ENCODE measurements around the gene APLP1.

Gene APLP1

DNA sequence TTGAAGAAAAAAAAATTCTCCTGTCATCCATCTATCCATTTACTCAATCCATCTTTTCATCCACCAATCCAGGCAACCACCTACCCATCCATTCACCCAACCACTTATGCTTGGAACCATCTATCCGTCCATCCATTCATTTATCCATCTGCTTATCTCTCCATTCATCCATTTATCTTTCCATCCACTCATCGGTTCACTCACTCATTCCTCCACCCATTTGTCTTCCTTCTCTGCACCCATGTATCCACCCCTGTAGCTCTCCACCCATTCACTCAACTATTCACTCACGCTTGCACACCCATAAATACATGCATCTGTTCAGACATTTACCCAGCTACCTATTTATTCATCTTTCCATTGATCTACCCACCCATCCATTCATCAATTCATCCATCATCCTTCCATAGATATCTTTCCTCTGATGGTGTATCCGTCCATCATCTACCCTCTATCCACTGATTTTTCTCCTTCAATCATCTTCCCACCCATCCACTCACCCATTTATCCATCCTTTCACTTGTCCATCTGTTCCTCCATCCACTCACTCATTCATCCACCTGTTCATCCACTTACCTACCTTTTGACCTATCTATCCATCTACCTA lies 25.6 kb upstream of the APLP1 start:
- TF ChIP-seq CTCF (IDR thresholded peaks at IDR 0.05; ENCODE audit: insufficient read depth, low read length): no peak
- no peak for TF ChIP-seq REST (IDR thresholded peaks at IDR 0.05; ENCODE audit: insufficient replicate concordance, low read depth)
- TF ChIP-seq GABPA (IDR thresholded peaks at IDR 0.05; ENCODE audit: low read depth): no peak
- no peak for TF ChIP-seq POLR2AphosphoS5 (IDR thresholded peaks at IDR 0.05; ENCODE audit: low read depth)
- TF ChIP-seq SPI1 (IDR thresholded peaks at IDR 0.05; ENCODE audit: borderline replicate concordance, low read depth): no peak
- Histone ChIP-seq H3K27me3 (ENCODE audit: insufficient read depth, poor library complexity, severe bottlenecking) (peaks cover 34% of the 10 kb centered on the region), H3K27ac (replicated peaks) (no peak overlapping the region), H3K4me3 (replicated peaks; ENCODE audit: insufficient read depth, low read length) (no peak overlapping the region)
- no peak for DNase-seq (ENCODE audit: low read depth in 1 of 2, low spot score in 1 of 2)

DNA sequence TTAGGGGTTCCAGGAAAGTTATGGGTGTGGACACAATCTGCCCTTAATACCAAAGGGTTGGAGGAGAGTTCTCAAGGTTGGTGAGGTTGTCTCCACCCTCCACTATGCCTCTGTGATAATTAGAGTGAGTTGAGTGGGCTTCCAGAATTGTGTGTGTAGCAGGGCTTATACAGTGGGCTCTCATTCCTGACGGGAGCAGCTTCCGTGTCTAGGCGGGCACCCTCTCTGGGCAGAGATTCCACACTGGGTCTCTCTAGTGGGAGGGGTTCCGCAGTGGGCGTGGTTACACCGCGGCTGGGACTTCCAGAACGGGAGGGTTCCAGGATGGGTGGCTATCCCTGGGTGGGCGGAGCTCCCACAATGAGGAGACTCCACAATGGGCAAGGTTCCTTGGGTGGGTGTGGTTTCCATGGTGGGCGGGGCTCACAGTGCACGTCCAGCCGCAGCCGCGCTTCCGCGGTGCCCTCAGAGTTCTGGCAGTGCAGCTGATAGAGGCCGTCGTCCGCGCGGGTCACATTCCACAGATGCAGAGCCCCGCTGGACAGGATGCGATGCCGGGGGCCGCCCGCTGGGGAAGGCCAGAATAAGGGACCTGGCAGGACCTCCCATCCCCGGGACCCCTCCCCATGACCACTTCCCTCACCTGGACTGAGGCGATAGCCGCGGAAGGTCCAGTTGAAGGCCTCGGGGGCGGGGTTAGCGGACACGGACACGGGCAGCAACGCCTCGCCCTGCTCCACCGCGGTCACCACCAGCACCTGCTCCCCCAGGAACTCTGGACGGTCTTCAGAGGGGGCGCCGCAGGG lies 24.5 kb upstream of the APLP1 start:
- H3K27ac ChIP-seq (replicated peaks): no peak overlapping the region
- TF ChIP-seq SPI1 (IDR thresholded peaks at IDR 0.05; ENCODE audit: borderline replicate concordance, low read depth) (no peak), GABPA (IDR thresholded peaks at IDR 0.05; ENCODE audit: low read depth) (no peak), REST (IDR thresholded peaks at IDR 0.05; ENCODE audit: insufficient replicate concordance, low read depth) (no peak), CTCF (IDR thresholded peaks at IDR 0.05; ENCODE audit: insufficient read depth, low read length) (no peak)
- H3K4me3 ChIP-seq (replicated peaks; ENCODE audit: insufficient read depth, low read length): no peak overlapping the region
- DNase-seq (ENCODE audit: low read depth in 1 of 2, low spot score in 1 of 2): no peak
- H3K27me3 ChIP-seq (ENCODE audit: insufficient read depth, poor library complexity, severe bottlenecking): peaks cover 38% of the 10 kb centered on the region

DNA sequence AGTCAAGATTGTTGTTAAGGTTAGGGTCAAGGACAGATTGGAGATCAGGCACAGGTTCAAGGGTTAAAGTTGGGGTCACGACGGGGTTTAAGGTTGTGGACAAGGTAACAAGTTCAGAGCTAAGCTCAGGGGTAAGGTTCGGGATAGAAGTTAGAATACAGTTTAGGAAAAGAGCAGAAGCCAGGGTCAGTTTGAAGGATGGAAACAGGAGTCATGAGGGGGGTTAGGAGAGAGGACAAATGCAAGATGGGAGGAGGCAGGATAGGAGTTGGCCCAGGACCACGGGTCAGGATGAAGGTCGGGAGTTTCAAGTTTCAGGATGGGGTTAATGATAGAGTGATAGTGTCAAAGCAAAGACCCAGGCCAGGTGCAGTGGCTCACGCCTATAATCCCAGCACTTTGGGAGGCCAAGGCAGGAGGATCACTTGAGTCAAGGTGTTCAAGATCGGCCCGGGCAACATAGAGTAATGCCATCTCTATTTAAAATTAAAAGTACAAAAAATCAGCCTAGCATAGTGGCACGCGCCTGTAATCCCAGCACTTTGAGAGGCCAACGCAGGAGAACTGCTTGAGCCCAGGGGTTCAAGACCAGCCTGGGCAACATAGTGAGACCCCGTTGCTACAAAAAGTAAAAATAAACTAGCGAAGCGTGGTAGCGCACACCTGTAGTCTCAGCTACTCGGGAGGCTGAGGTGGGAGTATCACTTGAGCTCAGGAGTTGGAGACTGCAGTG lies 23.7 kb upstream of the APLP1 start:
- H3K4me3 ChIP-seq (replicated peaks; ENCODE audit: insufficient read depth, low read length): no peak overlapping the region

More for the DNA sequence above, 23.7 kb upstream of the APLP1 start:
- Histone ChIP-seq H3K27me3 (ENCODE audit: insufficient read depth, poor library complexity, severe bottlenecking) (peaks cover 41% of the 10 kb centered on the region), H3K27ac (replicated peaks) (no peak overlapping the region)
- TF ChIP-seq REST (IDR thresholded peaks at IDR 0.05; ENCODE audit: insufficient replicate concordance, low read depth): no peak
- TF ChIP-seq GABPA (IDR thresholded peaks at IDR 0.05; ENCODE audit: low read depth): no peak
- no peak for TF ChIP-seq SPI1 (IDR thresholded peaks at IDR 0.05; ENCODE audit: borderline replicate concordance, low read depth)
- no peak for TF ChIP-seq POLR2AphosphoS5 (IDR thresholded peaks at IDR 0.05; ENCODE audit: low read depth)
- TF ChIP-seq CTCF (IDR thresholded peaks at IDR 0.05; ENCODE audit: insufficient read depth, low read length): no peak
- DNase-seq (ENCODE audit: low read depth in 1 of 2, low spot score in 1 of 2): no peak

Data from HL-60 (cell line).